ENCODE results near the gene CIB2.

Gene CIB2

DNA sequence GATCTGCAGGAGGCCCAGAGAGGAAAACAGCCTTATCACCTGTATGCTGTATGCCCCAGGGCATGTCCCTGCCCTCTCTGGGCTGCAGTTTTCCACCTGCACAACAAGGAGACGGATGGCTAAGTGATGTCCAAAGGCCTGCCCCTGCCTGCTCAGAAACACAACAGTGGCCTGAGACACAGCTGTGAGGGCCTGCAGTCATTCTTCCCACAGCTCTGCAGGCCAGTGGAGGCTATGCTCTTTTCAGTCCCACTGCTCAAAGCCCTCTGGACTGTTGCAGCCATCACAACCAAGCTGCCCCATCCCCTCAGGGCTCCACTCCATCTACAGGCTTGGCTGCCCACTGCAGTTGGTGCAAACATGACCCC is 48.5 kb downstream of the CIB2 start:
- DNase-seq: no peak

- DNase-seq: no peak
These were observed 49.0 kb downstream of the CIB2 start for GRCh38 chr15:78082106-78082742.

DNA sequence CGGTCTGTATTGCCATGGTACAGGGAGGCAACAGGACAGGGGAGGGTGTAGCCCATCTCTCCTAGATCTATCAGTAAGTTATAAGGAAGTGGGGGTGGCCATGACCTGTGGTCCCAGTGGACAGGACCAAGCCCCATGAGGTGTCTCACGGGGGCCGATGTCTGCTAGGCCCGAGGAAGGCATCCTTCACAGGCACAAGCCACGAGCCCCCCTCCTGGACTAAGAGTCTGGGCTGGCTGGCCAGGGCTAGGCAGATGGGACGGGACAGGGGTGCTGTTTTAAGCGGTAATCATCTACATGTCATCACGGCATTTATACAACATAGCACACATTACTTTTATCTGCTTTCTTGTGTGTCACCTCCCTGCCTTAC is 51.2 kb downstream of the CIB2 start:
- DNase-seq: no peak

- DNase-seq: no peak
These were observed 51.8 kb downstream of the CIB2 start for GRCh38 chr15:78079298-78080087.

GRCh38 chr15:78077871-78078210 is 53.4 kb downstream of the CIB2 start:
- no peak for DNase-seq

GRCh38 chr15:78077053-78077870 is 54.0 kb downstream of the CIB2 start, which contains the start of gene TBC1D2B:
Gene TBC1D2B (minus strand): TSS chr15:78077711. CDS start chr15:78077652, 59 bp downstream.
- DNase-seq: no peak

GRCh38 chr15:78076231-78077052 is 54.8 kb downstream of the CIB2 start:
- DNase-seq: no peak

- no peak for DNase-seq
These were observed 55.6 kb downstream of the CIB2 start for GRCh38 chr15:78075490-78076230.

GRCh38 chr15:78073046-78073787 is 58.0 kb downstream of the CIB2 start:
- DNase-seq: no peak

GRCh38 chr15:78072080-78072892 is 59.0 kb downstream of the CIB2 start:
- no peak for DNase-seq

GRCh38 chr15:78071383-78071782 is 59.9 kb downstream of the CIB2 start:
- DNase-seq: no peak

DNA sequence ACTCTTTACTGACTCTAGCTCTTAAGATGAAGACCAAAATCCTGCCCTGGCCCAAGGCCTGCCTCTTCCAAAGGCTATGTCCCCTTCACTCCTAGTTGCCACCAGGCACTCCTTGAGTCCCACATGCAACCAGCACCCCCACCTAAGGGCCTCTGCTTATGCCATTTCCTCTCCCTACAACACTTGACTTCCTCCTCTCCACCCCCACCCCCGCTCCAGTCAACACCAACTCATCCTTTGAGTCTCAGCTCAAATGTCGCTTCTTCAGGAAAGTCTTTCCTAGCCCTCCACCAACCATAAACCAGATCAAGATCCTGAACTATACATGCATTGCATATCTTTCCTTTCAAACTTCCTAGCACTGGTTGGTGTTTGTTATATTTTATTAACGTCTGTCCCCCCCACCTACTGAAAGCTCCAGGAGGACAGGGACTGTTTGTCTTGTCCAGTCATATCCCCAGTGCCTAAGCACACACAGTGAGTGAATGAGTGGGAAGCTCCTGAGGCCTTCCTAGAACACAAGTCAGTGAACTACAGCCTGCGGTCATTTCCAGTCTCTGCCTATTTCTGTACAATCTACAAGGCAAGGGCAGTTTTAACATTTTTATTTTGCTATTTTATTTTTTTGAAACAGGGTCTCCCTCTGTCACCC is 61.1 kb downstream of the CIB2 start:
- no peak for DNase-seq

DNA sequence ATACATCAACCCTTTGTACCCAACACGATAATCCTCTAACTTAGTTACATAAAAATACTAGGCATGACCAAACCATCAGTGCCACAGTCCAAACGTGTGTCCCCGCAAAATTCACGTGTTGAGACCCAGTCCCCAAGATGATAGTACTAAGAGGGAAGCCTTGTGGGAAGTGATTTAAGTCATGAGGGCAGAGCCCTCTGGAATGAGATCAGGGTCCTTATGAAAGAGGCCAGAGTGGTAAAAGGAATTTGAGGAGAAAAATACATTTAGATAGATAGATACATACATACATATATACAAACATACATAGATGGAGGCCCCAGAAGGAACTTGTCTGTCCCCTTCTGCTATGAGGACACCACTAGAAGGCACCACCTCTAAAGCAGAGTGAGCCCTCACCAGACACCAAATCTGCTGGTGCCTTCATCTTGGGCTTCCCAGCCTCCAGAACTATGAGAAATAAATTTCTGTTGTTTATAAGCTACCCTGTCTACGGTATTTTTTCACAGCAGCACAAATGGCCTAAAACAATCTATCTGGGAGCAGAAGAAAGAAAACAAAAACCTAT is 61.7 kb downstream of the CIB2 start:
- no peak for DNase-seq

- no peak for DNase-seq
These were observed 62.2 kb downstream of the CIB2 start for GRCh38 chr15:78069052-78069414.

GRCh38 chr15:78067328-78068228 is 63.7 kb downstream of the CIB2 start:
- DNase-seq: no peak

DNA sequence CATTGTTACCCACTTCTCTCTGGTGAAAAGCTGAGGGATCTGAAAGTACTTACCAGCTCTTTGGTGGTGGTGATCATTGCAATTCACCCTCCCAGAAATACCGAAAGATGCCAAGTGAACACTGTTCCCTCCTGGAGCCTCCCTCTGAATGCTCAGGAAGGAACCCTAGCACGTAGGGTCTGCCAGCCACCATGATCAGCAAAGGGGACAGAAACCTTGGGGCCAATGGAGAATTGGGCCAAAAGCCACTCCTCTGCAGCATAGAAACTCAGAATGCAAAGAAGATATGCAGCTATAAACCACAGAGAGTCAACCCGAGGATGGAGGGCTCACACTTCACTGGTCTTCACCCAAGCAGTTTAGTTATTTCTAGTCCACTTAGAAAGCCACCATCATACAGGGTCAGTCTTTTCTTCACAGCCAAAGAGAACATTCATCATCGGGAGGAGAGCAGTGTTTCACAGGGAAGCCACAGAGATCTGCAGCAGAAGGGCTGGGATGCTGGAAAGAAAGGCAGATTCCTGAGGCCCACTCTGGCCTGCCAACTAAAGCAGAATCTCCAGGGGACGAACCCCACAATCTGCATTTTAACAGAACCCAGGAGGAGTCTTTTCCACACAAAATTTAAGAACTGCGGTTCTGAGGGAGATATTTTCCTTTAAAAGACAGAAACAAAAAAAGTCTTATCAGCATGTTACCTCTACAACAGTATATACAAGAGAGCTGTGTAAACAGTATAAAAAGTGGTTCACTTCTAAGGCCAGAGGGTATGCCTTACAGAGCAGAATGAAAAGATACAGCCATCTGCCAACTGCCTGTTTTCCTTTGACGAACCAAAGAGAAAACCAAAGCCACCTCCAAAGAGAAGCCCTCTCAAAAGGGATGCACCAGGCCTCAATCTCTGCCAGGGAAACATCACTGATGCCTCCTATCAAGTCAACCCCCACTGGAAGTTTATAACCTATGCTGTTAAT is 65.0 kb downstream of the CIB2 start:
- DNase-seq: no peak

DNA sequence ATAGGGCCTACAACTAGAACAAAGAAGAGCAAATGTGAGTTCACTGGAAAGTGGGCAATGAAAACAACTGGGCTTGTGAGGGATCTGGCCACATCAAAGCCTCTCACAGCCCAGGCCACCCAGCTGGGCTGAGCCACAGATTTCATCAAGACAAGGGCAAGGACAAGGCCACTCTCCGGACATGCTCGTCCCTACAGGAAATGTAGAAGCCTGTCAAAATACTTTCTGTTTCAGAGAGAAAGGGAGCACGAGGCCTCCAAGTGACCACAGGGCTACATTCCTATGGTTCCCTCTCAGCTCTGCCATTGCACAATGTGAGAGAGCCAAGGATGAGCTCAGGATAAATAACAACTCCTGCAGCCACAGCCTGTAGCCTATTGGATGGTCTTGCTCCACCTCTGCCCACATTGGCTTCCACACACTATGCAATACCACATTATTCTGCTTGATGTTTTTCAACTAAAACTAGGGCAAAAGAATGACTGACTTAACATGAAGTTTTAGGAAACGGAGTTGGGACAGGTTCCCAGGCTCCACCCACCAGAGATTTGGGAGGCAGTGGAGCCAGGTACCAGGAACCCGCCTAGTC is 65.9 kb downstream of the CIB2 start:
- DNase-seq: no peak

Data from NCI-H2029 (cell line).